ENCODE results near the gene METRN.
A peak's percentile ranks its signal among the peaks of the same experiment; 100 is the strongest.
"Not testable (repeated sequence)": the region's sequence is repeated elsewhere in the genome, so short reads cannot be mapped to it uniquely, and the experiment has no call there.

The METRN gene

DNA sequence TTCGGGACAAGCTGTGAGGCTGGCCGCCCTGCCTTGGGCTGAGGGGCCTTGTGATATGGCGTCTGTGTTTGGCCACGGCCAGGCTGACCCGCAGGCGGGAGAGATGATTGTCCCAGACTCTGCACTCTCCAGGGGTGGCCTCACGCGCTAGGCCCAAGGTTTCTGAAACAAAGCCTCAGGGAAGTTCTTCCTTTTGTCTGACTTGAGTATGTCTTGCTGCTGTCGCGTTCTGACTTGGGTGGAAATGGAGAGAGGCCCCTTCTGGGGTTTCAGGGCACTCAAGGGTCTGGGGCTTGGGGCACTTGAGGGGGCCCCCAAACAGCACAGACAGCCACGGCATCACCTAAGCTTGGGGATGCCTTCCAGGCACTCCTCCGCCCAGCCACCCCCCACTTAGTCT is 3.8 kb upstream of the METRN start:
- DNase-seq: no peak

DNA sequence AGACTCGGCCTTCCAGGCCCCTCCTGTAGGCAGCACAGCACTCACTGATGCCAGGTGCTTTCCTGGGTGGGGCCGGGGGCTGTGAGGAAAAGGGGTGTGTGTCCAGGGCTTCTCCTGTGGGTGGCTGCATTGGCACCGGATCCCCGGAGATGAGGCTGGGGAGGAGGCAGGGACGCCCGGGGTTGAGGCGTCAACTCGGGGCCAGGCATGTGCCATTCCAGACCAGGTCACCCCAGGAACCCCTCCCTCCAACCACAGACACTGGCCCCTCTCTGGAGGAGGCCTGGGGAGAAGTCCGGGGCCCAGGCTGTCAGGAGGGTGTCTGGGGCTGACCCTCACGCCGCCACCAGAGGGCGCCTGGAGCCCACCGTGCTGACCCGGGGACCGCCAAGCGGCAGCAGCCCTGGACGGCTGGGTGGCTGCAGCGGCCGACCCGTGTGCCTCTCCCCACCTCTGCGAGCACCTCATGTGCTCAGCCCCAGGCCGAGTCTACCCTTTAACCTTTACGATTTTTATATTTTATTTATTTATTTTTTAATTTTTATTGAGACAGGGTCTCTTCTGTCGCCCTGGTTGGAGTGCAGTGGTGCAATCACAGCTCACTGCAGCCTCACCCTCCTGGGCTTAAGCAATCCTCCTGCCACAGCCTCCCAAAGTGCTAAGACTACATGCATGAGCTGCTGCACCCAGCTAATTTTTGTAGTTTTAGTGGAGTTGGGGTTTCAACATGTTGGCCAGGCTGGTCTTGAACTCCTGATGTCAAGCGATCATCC is 3.2 kb upstream of the METRN start:
- peak; percentile 64 for DNase-seq

DNA sequence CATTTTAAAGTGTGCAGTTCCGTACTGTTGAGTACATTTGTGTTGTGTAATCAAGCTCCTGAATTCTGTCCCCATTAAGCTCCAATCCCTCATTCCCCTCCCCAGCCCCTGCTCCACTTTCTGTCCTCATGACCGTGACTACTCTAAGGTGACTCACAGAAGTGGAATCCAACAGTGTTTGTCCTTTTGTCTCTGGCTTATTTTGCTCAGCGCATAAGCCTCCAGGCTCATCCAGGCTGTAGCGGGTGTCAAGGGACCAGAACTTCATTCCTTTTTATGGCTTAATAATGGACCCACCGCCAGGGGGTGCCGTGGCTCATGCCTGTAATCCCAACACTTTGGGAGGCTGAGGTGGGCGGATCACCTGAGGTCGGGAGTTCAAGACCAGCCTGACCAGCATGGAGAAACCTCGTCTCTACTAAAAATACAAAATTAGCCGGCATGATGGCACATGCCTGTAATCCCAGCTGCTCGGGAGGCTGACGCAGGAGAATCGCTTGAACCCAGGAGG is 2.1 kb upstream of the METRN start:
- not testable (repeated sequence) for DNase-seq

DNA sequence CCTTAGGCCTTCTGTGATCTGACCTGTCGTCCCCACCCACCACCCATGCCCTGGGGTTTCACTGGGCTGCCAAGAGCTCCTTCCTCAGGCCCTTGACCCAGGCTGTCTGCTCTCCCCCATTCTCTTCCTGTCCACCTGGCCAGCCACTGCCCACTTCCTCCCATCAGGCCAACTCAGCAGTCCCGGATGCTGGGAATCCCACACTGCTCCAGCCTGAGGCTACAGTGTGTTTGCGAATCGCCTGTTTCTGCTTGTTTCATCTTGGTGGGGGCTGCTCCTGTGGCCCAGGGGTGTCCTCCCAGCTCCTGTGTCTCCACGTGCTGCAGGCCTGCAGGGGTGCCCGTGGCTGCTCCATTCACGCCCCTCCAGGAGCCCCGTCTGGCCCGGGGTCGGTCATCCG is 839 bp upstream of the METRN start:
- DNase-seq: no peak

DNA sequence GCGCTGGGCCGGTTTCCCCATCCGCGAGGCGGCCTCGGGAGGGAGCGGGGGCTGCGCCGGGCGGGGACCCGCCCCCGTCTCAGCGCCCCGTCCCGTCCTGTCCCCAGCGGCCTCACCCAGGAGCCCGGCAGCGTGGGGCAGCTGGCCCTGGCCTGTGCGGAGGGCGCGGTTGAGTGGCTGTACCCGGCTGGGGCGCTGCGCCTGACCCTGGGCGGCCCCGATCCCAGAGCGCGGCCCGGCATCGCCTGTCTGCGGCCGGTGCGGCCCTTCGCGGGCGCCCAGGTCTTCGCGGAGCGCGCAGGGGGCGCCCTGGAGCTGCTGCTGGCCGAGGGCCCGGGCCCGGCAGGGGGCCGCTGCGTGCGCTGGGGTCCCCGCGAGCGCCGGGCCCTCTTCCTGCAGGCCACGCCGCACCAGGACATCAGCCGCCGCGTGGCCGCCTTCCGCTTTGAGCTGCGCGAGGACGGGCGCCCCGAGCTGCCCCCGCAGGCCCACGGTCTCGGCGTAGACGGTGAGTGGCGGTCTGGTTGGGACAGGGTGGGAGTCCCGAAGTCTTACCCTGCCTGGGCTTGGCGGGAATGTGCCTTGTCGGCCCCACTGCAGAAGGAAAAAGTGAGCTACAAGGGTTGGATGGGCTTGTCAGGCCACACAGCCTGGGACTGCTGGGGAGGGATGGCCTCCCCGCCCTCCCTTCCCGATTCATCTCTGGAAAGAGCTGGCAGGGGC is 720 bp downstream of the METRN start:
- no peak for DNase-seq

DNA sequence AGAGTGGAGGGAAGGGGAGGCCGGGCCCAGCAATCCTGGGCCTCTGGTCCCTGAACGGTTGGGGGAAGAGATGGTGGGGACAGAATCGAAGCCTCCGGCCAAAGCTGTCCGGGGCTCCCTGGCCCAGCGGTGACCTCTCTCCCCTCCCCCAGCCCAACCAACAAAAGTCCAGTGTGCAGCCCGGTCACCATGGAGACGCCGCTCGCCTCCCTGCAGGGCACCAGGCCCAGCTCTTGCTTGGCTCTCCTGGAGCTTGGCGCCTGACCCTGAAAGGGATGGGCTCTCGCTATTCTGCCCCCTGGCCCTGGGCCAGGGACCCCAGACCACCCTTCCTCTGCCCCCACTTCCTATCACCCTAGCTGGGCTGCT is 1.3 kb downstream of the METRN start:
- no peak for DNase-seq

DNA sequence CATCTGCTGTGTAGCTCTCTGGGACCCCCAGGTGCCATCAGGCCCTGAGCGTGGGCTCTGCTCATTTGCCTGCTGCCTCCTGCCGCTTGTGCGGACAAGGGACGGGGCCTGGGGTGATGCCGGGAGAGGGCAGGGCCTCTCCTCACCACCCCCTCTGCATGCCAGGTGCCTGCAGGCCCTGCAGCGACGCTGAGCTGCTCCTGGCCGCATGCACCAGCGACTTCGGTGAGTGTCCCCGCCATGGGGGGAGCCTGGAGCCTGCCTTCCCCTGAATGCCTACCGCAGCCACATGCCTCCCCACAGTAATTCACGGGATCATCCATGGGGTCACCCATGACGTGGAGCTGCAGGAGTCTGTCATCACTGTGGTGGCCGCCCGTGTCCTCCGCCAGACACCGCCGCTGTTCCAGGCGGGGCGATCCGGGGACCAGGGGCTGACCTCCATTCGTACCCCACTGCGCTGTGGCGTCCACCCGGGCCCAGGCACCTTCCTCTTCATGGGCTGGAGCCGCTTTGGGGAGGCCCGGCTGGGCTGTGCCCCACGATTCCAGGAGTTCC is 1.9 kb downstream of the METRN start:
- DNase-seq: no peak

DNA sequence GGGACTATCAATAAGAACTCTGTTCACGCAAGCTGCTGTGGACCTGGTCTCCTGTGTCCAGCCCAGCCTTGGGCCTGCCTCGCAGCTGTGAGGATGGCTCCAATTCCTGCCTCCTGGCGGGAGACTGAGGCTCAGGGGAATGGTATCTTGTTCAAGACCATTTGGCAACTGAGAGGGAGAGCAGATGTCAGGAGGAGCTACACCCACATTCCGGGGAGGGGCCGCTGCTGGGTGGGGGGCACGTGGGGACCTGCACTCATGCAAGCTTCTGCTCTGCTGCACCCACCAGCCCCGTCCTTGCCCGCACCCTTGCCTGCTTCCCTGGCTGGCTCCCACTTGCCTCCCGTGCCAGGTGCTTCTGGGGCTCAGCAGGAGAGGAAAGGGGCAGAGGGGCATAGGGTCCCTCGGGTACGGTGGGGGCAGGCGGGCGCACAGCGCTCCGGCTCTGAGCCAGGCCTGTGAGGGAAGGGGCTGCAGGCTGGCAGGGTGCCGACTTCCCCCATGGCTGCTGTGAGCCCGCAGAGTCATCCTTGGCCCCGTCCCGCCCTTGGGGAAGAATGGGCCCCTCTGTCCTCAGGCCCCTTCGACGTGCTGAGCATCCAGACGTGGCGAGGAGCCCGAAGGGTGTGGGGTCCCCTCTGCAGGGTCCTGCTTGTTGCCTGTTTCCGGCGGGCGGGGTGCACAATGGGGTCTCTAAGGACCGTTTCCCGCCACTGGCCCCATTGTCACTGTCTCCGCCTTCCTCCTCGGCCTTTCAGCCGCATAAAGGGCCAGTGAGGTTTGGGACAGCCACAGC is 2.7 kb downstream of the METRN start:
- no peak for DNase-seq

DNA sequence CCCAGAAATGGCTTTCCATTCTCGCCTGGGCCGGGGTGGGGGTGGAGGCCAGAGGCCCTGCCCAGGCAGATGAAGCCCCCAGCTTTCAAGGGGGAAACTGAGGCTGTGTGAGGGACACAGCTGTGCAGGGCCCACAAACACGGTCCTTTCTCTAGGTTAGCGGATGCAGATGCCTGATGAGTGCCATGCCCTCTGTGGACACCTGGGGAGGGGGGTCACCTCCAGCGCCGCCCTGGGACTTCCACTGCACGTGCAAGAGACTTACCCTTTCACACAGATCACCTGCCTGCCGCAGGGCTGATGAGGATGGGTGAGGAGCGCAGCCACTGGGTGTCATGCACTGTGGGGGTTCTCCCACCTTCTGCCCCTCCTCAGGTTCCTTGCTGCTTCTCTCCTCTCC is 3.5 kb downstream of the METRN start:
- no peak for DNase-seq

DNA sequence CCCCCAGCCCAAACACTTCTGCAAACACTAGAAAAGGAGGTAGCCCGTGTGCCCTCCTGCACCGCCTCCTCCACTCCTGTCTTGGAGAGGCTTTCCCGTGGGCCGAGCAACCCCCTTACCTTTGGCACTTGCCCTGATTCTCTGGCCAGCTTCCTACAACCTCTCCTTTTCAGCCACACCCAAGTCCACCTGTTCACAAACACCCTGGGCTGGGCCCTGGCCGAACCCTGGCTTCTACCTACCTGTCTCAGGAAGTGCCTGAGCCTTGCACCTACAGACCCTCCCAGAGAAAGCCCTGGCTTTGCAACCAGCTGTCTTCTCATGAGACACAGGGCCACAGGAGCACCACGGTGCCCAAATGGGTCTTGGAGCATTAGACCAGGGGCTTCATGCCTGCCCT is 4.0 kb downstream of the METRN start:
- no peak for DNase-seq

DNA sequence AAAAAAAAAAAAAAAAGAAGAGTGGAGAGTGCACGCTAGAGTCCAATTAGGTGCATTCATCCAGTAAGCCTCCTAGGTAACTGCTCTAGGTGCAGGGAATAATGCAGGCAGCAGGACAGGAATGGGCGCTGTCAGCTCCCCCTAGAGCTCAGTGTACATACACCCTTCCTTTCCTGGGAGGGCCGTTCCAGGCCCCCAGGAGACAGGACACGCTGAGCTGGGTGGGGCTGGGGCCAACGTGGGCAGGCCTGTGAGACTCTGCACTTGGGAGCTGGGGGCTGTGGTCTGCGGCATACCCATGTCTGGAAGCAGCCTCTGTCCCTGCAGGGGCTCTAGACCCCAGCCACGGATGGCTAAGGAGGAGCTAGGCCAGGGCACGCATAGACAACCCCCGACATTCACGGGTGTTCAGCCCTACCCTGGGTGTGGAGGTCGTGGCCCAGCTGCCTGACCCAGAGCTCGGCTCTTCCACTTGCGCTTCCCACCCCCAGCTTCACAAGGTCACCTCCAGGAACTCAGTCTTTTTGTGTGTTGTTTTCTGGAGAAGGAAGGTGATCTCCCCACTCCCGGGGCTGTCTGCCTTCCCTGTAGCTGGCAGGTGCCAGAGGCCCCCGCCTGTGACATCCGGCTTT is 5.0 kb downstream of the METRN start:
- no peak for DNase-seq

DNA sequence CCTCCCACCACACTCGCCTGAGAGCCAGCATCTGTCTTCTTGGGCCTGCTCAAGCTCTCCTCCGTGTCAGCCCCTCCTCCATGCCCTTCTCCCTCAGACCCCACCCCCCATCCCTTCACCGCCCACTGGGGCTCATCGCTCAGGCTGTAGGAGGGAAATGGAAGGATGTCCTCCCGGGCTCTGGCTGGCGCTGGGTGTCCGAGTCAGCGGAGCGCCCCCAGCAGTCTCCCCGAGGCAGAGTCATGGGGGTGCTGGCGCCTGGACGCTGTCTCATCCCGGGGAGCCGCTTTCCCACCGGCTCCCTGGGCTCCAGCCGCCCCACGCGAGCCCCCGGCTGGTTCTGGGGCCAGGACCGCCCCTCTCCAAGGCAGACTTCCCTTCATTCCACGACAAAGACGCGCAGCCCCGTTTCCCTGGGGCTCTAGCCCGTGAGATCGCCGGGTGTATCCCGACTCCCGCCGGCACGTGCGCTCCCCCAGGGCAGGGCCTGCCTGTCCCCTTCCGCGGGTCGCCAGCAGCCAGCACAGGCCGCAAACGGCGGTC is 5.6 kb downstream of the METRN start:
- no peak for DNase-seq

DNA sequence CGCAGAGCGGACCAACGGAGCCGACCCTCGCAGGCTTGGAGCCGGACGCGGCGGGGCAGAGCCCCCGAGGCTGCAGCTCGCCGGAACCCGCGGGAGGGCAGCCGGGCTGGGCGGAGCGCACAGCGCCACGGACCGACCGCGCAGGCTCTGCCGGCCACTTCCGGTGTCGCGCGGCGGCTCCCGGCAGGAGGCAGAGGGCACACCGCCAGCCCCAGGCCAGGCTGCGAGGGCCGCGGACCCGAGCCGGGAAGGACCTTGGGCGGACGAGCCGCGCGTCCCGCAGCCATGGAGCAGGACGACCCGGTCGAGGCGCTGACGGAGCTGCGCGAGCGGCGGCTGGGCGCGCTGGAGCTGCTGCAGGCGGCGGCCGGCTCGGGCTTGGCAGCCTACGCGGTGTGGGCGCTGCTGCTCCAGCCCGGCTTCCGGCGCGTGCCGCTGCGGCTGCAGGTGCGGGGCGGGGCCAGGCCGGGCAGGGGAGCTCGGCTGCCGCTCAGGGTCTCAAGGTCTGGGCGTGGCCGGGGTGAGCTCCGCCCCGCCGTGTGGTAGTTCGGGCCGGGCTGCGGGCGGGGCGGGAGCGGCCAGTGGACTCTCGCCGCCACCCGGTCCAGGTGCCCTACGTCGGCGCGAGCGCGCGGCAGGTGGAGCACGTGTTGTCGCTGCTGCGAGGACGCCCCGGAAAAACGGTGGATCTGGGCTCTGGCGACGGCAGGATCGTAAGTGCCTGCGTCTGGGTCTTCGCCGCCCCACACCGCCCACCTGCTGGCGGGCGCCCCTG is 6.3 kb downstream of the METRN start, which contains the start of gene ANTKMT:
Gene ANTKMT, plus strand, starts transcription at position 157 of the 775 bp plus-strand sequence. Its CDS starts 129 bp downstream, at position 286.
- peak; percentile 71 for DNase-seq

DNA sequence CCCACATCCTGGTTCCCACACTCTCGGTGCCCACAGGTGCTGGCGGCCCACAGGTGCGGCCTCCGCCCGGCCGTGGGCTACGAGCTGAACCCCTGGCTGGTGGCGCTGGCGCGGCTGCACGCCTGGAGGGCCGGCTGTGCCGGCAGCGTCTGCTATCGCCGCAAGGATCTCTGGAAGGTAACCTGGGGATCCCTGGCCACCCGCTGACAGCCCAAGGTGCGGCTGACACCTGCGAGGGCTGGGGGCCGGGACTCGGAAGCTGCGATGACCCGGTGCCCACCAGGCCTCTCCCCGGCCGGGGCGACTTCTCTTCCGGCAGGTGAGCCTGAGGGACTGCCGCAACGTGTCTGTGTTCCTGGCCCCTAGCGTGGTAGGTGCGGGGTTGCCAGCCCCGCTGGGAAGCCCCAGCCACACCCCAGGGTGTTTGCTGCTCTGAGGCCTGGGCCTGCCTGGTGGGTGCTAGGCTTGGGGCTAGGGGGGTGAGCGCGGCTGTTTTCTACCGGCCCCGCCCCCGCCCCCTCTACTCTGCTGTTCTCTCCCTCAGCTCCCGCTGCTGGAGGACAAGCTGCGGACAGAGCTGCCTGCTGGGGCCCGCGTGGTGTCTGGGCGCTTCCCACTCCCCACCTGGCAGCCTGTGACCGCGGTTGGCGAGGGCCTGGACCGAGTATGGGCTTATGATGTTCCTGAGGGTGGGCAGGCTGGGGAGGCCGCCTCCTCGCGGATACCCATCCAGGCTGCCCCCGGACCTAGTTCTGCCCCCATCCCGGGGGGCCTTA is 7.0 kb downstream of the METRN start:
- peak; percentile 53 for DNase-seq

DNA sequence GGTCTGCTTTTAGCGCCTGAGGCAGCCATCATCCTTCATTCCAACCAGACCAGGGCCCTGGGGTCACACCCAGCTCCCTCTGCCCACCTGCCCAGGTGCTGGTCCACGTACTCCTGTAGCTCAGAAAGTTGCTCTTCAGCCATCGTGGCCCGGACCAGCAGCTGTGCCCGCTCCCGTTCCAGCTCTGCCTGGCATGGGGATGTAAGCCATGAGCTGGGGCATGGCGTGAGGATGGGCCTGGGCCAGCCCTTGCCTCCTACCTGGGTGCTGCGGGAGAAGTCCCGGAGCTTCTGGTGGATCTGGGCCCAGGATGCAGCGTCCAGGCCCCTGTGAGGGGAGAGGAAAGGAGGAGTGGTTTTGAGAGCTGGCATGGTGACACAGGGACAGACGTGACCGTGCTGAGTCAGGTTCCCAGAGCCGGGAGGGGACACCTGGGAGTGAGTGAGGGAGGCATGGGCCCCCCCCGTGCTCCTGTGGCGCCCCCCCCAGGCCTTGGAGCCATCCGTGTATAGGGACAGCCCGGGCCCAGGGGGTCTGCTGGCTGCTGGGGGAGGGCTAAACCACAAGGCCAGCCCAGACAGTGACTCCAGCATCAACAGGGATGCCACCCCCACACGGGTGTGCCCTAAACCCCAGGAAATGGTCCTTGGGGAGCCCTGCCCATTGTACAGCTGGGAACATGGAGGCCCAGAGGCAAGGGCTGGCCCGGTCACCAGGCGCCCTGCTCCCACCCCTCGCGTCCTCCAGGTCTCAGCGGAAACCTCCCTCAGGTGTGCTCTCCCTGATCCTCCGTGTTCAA is 8.1 kb downstream of the METRN start:
- DNase-seq: no peak

DNA sequence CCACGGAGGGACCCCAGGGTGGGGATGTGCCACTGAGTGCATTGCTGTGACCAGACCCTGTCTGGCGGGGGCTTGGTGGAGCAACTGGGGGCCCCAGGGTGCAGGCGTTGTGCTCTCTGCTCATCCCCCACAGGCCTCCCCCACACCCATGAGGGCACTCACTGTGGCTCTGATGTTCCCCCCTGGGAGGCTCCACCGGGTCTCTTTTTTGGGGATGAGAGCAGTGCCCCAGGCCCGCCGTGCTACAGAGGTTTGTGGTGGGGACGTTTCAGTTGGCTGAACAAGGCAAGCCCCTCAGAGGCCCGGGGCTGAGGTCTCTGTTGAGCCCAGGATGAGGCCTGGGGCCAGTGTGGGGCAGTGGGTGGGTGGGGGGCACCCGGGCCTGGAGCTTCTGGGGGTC is 8.8 kb downstream of the METRN start:
- DNase-seq: no peak

DNA sequence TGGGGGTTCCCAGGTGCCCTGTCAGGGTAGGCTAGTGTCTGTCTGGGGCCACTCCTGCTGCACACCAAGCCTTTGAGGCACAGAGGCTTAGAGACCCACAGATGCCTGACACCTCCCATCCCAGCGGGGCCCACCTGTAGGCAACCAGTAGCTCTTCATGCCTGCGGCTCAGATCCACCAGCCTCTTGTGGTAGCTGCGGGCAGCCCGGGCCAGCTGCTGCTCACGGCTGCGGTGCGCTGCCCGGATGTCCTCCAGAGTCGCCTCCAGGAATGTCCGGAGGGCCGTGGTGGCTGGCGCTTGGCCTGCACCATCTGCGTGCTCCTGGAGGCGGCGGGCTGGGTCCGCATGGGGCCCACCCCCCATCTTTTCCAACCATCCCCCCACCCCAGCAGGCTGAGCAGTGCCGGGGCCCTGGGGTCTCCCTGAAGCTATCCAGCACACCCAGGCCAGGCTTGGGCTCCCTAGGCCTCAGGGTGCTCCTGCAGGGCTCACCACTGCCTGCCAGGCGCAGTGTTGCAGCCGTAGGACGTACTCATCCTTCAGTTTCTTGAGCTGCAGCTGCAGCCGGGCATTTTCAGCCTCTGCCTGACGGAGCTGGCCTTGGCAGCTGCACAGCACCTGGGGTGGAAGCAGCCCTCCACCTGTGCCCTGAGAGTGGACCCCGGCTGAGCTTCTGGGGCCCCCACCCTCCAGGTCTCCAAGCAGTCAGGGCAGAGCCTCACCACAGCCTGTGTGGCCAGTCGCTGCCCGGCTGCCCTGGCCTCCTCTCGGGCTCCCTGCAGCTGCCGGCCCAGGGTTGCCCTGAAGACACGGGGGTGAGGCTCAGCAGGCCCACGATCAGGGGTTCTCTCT is 9.5 kb downstream of the METRN start:
- no peak for DNase-seq

DNA sequence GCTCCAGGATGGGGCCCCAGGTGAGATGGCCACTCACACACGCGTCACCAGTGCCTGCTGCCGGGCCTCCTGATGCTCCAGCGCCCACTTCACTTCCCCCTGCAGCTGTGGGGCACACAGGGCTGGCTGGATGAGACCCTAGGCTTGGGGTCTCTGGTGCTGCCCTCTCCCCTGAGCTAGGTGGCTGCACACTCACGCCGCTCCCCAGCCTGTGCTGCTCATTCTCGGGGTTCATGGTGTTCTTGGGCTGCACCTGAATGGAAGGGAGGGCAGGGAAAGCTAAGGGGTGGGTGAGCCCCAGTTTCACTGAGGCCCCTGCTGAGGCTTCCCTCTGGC is 10.1 kb downstream of the METRN start:
- no peak for DNase-seq
